H54 (cell line): ENCODE results near the gene SORCS2.

Source experiments
- DNase-seq: peaks from one replicate; pipeline ENCODE4 v3.0.0; 2011; ENCODE audit warnings: low spot score, mixed read lengths; ENCODE audit not compliant: insufficient read length
- FAIRE-seq: peaks from 3 replicates; lab custom pipeline; 2011; peaks lifted over from hg19 to GRCh38; lab: Jason Lieb, UNC
- POLR2A ChIP-seq: IDR thresholded peaks from 2 replicates; pipeline ENCODE4 v1.6.1; 2011; ENCODE audit warnings: low read depth, mild to moderate bottlenecking, low read length

SORCS2 gene

DNA sequence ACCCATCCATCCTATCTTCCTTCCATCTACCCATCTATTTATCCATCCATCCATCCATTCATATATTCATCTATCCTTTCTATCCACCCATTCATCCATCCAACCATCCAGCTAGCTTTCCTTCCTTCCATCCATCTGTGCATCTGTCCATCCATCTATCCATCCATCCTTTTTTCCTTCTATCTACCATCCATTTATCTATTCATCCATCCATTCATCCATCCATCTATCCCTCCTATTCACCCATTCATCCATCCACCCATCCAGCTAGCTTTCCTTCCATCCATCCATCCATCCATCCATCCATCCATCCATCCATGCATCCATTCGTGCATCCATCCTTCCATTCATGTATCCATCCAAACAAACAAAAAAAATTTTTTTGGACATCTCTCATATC lies 123.6 kb downstream of the SORCS2 start:
- no peak for FAIRE-seq
- TF ChIP-seq POLR2A = no peak
- no peak for DNase-seq

DNA sequence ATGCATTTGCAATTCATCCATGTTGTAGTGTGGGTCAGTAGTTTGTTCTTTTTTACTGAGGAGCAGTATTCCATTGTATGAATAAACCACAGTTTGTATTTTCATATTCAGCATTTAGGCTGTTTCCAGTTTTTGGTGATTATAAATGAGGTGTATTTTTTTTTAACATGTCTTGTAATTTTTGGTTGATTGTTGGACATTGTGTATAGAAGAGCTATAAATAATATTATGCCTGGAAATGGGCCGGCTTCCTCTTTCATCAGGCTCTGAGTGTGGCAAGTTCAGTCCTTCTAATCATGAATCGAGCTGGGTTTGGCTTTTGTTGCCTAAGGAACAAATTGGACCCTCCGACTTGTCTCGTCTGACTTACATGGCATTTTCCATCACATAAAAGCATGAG lies 126.7 kb downstream of the SORCS2 start:
- no peak for FAIRE-seq
- no peak for TF ChIP-seq POLR2A
- no peak for DNase-seq

DNA sequence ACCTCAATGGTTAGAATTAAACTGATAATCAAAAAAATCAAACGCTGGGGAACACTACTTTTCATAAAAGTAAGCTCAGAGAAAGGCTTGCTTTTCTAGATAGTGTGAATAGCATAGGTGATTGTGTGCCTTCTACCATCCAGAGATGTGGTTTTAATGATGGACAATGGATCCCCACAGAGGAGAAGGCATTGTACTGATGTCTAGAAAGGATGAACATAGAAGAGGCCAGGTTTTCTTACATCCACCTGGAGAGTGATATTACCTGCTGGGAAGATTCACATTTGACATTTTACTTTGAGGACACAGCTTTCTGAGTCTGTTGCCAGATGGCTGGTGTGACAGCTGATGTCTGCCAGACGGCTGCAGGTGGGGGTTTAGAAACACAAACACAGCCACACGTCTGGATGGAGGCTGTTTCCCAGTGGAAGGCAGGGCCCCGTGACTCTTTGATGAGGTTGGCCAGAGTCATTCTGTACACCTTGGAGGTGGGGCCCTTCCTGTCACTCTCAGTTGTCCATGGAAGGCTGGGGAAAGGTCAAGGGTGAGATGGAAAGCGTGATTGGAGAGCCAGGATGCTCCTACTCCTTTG lies 128.0 kb downstream of the SORCS2 start:
- FAIRE-seq = no peak

DNA sequence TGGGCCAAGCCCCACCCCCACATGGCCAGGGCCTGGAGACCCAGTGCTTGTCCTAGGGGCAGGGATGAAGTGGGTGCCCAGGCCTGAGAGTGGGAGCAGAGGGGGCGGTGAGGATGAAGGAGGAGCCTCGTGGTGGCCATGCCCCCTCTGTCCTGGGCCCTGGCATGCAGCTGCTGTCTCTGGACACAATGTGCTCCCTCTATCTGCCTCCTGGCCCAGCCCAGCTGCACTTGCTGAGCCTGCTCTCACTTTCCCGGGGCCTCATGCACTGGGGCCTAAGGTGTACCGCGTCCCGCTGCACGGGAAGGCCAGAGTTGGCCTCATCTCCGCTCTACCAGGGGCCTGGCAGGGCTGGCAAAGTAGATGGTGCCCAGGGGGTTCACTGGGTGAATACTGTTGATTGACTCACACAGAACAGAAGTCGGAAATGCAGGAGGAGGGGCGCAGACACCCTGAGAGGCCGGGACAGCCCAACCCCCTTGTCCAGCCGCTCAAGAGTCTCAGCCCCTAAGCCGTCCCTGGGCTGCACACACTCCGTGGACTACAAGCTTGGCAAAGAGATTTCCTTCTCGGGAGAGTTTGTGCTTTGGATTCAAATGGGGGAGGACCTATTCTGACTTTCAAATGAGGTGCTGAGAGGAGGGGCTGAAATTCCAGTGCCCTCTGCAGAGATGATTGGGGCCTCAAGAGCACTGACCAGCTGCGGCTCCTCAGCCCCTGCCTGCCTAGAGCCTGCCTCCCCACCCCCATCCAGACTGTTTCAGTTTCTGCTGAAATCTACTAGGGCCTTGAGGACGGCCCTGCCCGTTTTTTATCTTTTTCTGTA lies 130.0 kb downstream of the SORCS2 start:
- FAIRE-seq (no peak), DNase-seq (no peak)
- no peak for TF ChIP-seq POLR2A

More for the DNA sequence above, 128.0 kb downstream of the SORCS2 start:
- DNase-seq = no peak
- no peak for TF ChIP-seq POLR2A

DNA sequence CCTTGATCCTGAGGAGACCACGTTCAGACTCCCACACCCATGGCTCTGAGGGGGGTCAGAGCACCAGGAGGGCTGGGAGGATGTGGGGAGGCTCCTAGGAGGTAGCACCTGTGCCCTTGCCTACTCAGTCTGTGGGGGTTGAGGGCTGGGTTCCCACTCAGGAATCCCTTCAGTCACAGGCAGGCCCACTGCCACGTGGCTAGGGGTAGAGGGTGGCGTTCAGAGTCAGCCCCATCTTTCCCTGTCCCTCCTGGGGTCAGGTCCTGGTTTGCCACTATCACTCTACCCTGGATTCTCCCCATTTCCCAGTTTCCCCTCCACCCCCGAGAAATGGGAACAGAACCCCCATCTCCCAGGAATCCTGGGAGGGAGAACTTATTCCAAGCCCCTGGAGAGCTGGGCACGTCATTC lies 131.1 kb downstream of the SORCS2 start:
- no peak for TF ChIP-seq POLR2A
- FAIRE-seq = no peak
- no peak for DNase-seq

DNA sequence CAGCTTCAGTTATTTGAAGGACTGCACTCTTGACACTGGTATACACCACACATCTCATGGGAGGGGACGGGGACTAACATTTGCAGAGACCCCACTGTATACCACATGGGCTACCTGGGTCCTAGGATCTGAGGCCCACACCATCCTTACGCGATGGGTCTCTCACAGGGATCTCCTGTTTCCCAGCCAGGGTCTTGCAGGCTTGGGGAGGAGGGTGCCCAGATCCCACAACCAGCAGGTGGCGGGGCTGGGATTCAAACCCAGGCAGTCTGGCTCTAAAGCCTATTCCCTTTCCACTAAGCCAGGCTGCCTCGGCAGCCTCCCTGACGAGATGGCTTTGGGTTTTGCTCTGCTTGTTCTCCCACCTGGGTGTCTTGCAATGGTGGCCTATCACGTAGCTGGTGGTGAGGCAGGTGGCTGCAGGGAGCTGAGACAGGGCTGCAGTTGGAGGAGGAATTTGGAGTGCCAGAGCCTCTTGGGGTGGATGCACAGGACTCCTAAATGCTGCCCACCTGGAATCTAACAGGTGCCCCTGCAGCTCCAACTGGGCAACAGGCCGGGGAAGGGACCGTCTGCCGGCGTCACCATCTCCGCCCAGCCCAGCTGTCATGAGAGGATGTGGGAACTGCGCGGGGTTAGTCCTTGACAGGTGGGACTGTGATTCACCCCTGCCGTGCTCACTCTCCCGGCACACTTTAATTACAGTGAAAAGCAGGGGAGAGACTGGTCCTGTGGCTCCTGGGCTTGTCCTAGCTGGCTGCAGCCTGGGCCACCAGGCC lies 131.7 kb downstream of the SORCS2 start:
- FAIRE-seq (no peak), DNase-seq (no peak)
- TF ChIP-seq POLR2A = no peak

DNA sequence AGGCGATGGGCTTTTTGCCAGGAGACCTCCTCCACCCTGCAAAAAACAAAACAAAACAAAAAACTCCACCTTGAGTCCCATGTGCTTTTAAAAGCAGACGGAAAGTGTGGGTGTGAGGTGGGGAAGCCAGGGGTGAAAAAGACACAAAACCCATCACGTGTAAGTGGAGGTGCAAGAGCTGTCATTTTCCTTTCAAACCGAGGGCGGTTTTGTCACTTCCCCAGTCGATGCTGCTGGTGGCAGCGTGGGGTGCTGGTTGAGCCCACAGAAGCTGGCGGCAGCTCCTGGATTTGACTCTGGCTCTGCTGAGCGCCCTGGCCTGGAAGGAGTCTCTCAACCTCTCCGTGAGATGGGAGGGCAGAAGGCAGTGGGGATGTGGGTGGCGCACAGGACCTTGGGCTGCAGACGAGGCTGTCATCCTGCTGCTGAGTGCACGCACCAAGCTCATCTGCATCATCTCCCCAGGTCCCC lies 132.3 kb downstream of the SORCS2 start:
- FAIRE-seq (no peak), DNase-seq (no peak)
- TF ChIP-seq POLR2A = no peak

DNA sequence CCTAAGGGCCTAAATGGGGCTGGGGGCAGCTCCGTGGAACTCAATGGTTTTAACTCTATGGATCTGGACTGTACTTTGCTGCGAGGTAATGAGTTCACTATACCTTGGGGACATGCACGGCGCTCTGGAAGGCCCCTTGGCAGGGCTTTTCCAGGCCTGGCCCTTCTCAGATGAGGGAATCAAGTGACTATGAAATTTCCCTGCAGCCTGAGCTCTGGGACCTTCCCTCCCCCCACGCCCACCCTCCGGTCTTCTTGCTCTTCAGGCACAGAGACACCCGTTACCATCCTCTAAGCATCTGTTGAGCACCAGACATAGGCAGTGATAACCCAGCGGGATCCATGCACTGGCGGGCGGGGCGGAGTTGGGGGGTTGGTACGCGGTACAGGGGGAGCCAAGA lies 133.2 kb downstream of the SORCS2 start:
- DNase-seq (no peak), FAIRE-seq (no peak)
- no peak for TF ChIP-seq POLR2A

DNA sequence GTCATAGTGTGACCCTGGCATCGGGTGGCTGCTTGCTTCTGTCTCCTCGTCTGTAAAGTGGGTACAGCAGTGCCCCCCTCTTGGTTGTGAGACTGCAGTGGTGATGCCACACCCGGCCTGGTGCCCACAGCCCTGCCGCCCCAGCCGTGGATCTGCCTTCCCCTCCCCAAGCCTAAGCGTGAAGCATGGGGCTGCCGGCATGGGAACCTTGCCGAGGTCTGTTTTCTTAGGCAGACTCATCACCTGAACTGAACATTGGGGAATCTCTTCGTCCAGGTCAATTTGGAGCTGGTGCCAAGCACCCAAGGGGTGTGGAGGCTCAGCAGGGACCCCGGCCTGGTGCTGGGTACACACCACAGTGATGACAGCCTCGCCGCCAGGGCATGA lies 134.0 kb downstream of the SORCS2 start:
- TF ChIP-seq POLR2A = no peak
- FAIRE-seq (no peak), DNase-seq (no peak)

DNA sequence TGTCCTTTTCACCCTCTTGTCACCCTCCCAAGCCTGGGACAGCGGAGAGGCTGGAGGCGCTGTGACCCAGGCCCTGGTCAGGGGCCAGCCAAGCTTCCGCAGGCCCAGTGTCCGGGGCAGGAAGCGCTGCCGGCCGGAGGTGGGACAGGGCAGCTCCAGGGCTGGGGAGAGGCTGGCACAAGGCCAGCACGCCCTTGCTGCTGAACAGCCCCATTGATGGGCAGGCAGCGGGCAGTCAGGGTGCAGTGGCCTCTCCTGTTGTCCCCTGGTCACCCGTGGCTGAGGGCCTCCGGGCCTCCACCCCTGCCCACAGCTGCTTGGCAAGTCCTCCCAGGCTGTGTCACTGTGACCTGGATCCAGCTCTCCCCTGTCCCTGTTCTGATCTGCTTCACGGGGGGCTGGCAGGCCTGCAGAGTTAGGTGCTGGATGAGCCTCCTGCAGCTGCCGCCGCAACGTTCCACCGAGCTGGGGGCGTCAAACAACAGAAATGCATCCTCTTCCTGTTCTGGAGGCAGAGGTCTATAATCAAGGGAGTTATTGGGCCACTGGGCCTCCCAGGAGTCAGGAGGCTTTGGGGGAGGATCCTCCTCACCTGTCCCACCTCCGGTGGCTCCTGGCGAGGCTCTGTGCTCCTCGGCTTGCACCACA lies 134.5 kb downstream of the SORCS2 start:
- DNase-seq = no peak

DNA sequence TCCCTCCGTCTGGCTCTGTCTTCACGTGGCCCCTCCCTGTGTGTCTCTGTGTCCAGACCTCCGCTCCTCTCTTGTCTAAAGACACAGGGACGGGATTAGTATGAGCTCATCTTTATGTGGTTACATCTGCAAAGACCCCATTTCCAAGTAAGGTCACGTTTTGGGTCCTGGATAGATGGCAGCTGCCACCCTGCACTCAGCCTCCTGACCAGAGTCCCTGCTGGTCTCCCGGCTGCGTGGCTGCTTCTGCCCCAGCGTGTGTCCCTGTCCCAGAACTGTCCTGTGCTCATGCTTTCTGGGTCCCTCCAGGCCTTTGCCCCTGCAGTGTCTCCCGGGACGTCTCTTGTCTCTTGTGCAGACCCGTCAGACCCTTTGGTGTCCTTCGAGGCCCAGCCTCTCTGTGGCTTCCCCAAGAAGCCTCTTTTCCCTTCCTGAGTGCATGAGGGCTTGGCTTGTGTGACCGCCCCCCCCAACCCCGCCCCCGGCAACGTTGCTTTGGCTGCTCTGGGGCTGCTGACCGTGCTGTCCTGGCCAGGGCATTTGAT lies 135.1 kb downstream of the SORCS2 start:
- no peak for TF ChIP-seq POLR2A
- FAIRE-seq = no peak
- no peak for DNase-seq

More for the DNA sequence above, 134.5 kb downstream of the SORCS2 start:
- FAIRE-seq = no peak
- no peak for TF ChIP-seq POLR2A

DNA sequence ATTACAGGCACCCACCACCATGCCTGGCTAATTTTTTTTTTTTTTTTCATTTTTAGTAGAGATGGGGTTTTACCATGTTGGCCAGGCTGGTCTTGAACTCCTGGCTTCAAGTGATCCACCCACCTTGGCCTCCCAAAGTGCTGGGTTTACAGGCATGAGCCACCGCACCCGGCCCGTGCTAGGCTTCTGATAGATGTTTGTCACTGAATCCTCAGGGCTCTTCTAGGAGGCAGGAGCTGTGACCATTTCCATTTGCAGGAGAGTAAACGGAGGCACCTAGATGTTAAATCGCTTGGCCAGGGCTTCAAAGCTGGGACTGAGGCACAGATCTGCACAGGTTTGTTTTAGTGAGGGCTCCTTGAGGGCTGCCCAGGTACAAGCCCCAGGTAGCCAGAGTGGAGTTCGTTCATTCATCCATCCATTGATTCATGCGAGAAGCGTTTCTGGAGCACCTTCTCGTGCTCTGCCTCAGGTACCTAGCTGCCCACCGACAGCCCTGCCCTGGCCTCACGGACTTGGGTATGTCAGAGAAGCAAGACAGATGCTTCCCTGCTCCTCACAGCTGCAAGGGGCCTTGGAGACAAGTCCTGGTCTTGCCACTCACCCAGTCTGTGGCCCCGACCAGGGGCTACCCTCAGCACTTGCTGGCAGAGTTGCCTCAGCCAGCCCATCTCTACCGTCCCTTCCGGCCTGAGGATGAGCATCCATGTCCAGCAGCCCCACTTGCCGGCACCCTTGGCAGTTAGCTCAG lies 136.0 kb downstream of the SORCS2 start:
- TF ChIP-seq POLR2A = no peak
- FAIRE-seq = no peak
- no peak for DNase-seq
